Thoracic aorta (tissue), 2 donors: ENCODE results near the gene UBE2V1. TPM values are rescaled to one million over a fixed set of nuclear protein-coding genes. Genes with fewer than 3 reads are reported as not detected.
A peak's percentile ranks its signal among the peaks of the same experiment; 100 is the strongest.

Source experiments
- ATAC-seq: fragments of 150-250 bp; one replicate; pipeline ENCODE4 v1.8.0; 2017; ENCODE audit warnings: low read depth; ENCODE audit not compliant: insufficient number of reproducible peaks, low FRiP score
- DNase-seq: peaks from one replicate; pipeline ENCODE4 v3.0.0-alpha.2; 2020; ENCODE audit warnings: low spot score
- H3K27ac ChIP-seq, 2 donors: fragments of 200-600 bp; sonication (generic); 1 replicate in 1 of 2; 2 replicates in 1 of 2; pipeline ENCODE4 v1.5.1; 2016; ENCODE audit warnings: mild to moderate bottlenecking in 2 of 2, moderate library complexity in 2 of 2
- H3K27me3 ChIP-seq: fragments of 200-600 bp; sonication (generic); replicated peaks from 2 replicates; pipeline ENCODE4 v1.6.0; 2016; ENCODE audit warnings: mild to moderate bottlenecking; ENCODE audit not compliant: insufficient read depth
- H3K36me3 ChIP-seq: fragments of 200-600 bp; sonication (generic); one replicate; pipeline ENCODE4 v1.5.1; 2016
- H3K4me1 ChIP-seq, 2 donors: fragments of 200-600 bp; sonication (generic); 1 replicate in 1 of 2; 2 replicates in 1 of 2; pipeline versions ENCODE4 v1.5.1 to v1.6.0; 2016; ENCODE audit warnings: low read depth in 2 of 2, mild to moderate bottlenecking in 1 of 2; ENCODE audit not compliant: control insufficient read depth in 1 of 2
- H3K4me3 ChIP-seq: fragments of 200-600 bp; sonication (generic); 2 replicates; pipeline ENCODE4 v1.5.1; 2016; ENCODE audit warnings: mild to moderate bottlenecking
- H3K9me3 ChIP-seq: fragments of 200-600 bp; sonication (generic); 2 replicates; pipeline ENCODE4 v1.5.1; 2016
- CTCF ChIP-seq: fragments of 200-600 bp; sonication (generic); IDR thresholded peaks from one replicate; pipeline ENCODE4 v1.5.1; 2019; ENCODE audit warnings: antibody characterized with exemption
- total RNA-seq, 2 donors: library from RNA; depleted of rRNA; stranded (reverse); fragments of >200 nt; gene quantifications; one replicate each; pipeline versions ENCODE4 v1.1.0 to v1.2.3, GENCODE V29; 2016

Gene UBE2V1
- total RNA-seq, 2 donors from 2014 or later: 91.7 to 98.4 TPM

- TF ChIP-seq CTCF: no peak
- H3K4me1 ChIP-seq: peaks cover 12 to 16% of the 10 kb centered on the region in 2 donors
- no peaks in the 10 kb centered on the region for H3K9me3 ChIP-seq
- DNase-seq (no peak), ATAC-seq (no peak)
- no peaks in the 10 kb centered on the region for H3K36me3 ChIP-seq
- peak overlapping the region; percentile 10 to 55 for H3K27ac ChIP-seq
- no peaks in the 10 kb centered on the region for H3K27me3 ChIP-seq
- peak overlapping the region; percentile 52 for H3K4me3 ChIP-seq
Measured at GRCh38 chr20:50054626-50055511, 58.1 kb downstream of the UBE2V1 start.

- H3K4me3 ChIP-seq: no peak overlapping the region
- H3K9me3 ChIP-seq: no peaks in the 10 kb centered on the region
- no peak for TF ChIP-seq CTCF
- H3K4me1 ChIP-seq: peaks cover 14 to 19% of the 10 kb centered on the region in 2 donors
- H3K27ac ChIP-seq: no peak overlapping the region
- no peaks in the 10 kb centered on the region for H3K36me3 ChIP-seq
- H3K27me3 ChIP-seq: no peaks in the 10 kb centered on the region
- no peak for DNase-seq
- no peak for ATAC-seq
Measured at GRCh38 chr20:50054231-50054547, 58.8 kb downstream of the UBE2V1 start.

- H3K9me3 ChIP-seq: no peaks in the 10 kb centered on the region
- H3K27me3 ChIP-seq: no peaks in the 10 kb centered on the region
- no peak overlapping the region for H3K4me3 ChIP-seq
- no peaks in the 10 kb centered on the region for H3K36me3 ChIP-seq
- peaks cover 19 to 25% of the 10 kb centered on the region in 2 donors for H3K4me1 ChIP-seq
- no peak for DNase-seq
- no peak for ATAC-seq
- H3K27ac ChIP-seq: no peak overlapping the region
- TF ChIP-seq CTCF: no peak
Measured at GRCh38 chr20:50053362-50054230, 59.4 kb downstream of the UBE2V1 start.

- H3K4me1 ChIP-seq: peaks cover 25 to 34% of the 10 kb centered on the region in 2 donors
- DNase-seq (no peak), ATAC-seq (no peak)
- H3K27ac ChIP-seq: no peak overlapping the region
- no peaks in the 10 kb centered on the region for H3K27me3 ChIP-seq
- no peaks in the 10 kb centered on the region for H3K9me3 ChIP-seq
- no peaks in the 10 kb centered on the region for H3K36me3 ChIP-seq
- TF ChIP-seq CTCF: no peak
- H3K4me3 ChIP-seq: no peak overlapping the region
Measured at GRCh38 chr20:50052550-50053361, 60.2 kb downstream of the UBE2V1 start.
